ENCODE results near the gene ANKRD12.

DNA sequence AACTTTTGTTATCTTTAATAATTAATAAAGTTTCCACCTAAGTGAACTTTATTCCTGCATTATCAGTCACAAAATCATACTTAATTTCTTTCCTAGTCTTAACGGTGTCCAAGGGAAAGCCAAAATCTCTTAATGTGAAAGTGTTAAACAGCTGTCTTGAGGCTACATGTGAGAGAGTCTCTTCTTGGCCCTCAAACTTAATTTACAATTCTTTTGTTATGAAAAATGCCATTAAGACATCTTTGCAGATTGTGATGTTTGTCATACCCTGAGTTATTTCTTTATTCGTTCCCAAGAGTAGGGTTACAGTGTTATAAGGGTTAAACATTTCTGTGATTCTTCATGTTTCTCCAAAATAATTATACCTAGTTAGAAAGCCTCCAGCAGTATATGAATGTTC is 64.6 kb downstream of the ANKRD12 start:
- TF ChIP-seq ETV6 (CRISPR knock-in tag; IDR thresholded peaks at IDR 0.05) (no peak), CTCF (IDR thresholded peaks at IDR 0.05) (no peak), ZNF232 (CRISPR knock-in tag; IDR thresholded peaks at IDR 0.05) (no peak), SP1 (CRISPR knock-in tag; conservative IDR thresholded peaks at IDR 0.05) (no peak), ELF4 (CRISPR knock-in tag; IDR thresholded peaks at IDR 0.05; ENCODE audit: low read depth) (no peak), NR2C2 (CRISPR knock-in tag; IDR thresholded peaks at IDR 0.05) (no peak)
- TF ChIP-seq, protein P1, sequence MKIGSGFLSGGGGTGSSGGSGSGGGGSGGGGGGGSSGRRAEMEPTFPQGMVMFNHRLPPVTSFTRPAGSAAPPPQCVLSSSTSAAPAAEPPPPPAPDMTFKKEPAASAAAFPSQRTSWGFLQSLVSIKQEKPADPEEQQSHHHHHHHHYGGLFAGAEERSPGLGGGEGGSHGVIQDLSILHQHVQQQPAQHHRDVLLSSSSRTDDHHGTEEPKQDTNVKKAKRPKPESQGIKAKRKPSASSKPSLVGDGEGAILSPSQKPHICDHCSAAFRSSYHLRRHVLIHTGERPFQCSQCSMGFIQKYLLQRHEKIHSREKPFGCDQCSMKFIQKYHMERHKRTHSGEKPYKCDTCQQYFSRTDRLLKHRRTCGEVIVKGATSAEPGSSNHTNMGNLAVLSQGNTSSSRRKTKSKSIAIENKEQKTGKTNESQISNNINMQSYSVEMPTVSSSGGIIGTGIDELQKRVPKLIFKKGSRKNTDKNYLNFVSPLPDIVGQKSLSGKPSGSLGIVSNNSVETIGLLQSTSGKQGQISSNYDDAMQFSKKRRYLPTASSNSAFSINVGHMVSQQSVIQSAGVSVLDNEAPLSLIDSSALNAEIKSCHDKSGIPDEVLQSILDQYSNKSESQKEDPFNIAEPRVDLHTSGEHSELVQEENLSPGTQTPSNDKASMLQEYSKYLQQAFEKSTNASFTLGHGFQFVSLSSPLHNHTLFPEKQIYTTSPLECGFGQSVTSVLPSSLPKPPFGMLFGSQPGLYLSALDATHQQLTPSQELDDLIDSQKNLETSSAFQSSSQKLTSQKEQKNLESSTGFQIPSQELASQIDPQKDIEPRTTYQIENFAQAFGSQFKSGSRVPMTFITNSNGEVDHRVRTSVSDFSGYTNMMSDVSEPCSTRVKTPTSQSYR (CRISPR knock-in tag; IDR thresholded peaks at IDR 0.05) = no peak
- TF ChIP-seq, protein P2, sequence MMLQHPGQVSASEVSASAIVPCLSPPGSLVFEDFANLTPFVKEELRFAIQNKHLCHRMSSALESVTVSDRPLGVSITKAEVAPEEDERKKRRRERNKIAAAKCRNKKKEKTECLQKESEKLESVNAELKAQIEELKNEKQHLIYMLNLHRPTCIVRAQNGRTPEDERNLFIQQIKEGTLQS (CRISPR knock-in tag; conservative IDR thresholded peaks at IDR 0.05) = no peak
